HG02588 (cell line): ENCODE measurements around the gene FAM131C.
A peak's percentile ranks its signal among the peaks of the same experiment; 100 is the strongest.

ENCODE experiments used
- ATAC-seq: cut with Tn5 transposase; IDR thresholded peaks from one replicate; pipeline ENCODE4 v1.9.1; 2021; ENCODE audit warnings: mild to moderate bottlenecking, moderate library complexity; ENCODE audit not compliant: unreplicated experiment

The FAM131C gene

DNA sequence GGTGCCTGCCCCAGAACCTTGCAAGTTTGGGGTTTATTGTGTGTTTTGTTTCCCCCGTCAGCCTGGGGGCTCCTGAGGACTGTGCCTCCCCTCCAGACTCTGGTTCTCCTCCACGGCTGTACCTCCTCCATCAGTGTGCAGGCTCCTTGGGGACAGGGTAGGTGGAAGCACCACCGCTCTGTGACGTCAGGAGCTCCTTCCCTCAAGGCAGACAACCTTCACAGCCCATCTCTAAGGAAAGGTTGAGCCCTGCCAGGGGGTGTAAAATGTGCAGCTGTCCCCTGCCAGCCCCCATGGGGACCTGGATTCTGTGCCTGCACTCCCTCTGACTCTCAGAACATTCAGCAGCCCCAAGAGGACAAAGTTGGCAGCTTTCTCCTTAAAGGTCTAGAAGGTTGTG, 55.1 kb downstream of the FAM131C start:
- ATAC-seq = no peak

DNA sequence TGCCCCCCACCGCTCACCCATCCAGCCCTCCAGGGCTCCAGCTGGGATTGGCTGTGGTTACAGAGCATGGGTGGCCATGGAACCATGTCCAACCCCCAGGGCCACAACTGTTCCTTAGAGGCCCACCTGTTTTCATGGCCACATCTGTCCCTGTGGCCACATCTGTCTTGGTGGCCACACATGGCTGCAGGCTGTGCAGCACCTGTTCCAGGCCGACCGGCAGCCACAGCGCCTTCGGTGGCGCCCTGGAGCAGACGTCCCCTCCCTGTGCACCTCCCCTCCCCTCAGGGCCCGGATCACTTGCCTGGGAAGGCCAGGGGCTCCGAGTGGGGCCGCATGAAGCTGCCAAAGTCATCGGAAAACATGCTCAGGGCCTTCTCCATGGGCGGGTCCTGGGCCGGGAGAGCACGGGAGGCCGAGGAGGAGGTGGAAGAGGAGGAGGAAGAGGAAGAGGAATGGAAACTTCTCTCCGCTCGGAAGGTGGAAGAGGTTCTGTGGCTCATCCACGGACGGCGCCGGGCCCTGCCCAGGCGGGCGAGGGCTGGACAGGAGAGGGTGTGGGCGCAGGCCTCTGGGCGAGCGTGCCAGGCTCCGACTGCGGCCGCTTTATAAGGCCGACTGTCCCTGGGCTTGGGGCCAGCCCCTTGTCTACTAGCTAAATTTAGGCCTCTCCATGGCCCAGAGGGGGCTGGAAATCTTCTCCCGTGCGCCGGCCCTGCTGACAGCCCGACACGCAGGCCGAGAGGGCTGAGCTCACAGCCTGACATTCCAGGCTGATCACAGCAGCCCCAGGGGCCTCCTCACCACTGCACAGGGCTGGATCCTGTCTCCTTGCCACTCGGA, 55.8 kb downstream of the FAM131C start, which contains the start of gene HSPB7:
Gene HSPB7 (minus strand): TSS at position 583 of the 843 bp plus-strand sequence. CDS start 80 bp downstream, at position 503.
- no peak for ATAC-seq

DNA sequence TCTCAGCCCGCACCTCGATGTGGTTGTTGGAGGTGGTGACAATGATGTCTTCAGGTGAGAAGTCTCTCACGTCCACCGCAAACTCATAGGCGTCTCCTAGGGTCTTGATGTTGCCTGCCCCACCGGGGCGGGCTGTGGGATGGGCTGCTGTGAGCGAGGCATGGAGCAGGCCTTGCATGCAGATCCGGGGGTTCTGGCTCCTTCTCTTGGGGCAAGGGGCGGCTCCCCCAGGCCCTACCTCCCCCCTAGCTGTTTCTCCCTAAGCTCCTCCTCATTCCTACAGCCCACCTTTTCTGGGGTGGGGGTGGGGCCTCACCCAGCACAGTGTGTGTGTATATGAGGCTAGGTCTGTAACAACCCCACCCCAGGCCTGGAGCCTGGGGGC, 56.4 kb downstream of the FAM131C start:
- ATAC-seq = no peak

DNA sequence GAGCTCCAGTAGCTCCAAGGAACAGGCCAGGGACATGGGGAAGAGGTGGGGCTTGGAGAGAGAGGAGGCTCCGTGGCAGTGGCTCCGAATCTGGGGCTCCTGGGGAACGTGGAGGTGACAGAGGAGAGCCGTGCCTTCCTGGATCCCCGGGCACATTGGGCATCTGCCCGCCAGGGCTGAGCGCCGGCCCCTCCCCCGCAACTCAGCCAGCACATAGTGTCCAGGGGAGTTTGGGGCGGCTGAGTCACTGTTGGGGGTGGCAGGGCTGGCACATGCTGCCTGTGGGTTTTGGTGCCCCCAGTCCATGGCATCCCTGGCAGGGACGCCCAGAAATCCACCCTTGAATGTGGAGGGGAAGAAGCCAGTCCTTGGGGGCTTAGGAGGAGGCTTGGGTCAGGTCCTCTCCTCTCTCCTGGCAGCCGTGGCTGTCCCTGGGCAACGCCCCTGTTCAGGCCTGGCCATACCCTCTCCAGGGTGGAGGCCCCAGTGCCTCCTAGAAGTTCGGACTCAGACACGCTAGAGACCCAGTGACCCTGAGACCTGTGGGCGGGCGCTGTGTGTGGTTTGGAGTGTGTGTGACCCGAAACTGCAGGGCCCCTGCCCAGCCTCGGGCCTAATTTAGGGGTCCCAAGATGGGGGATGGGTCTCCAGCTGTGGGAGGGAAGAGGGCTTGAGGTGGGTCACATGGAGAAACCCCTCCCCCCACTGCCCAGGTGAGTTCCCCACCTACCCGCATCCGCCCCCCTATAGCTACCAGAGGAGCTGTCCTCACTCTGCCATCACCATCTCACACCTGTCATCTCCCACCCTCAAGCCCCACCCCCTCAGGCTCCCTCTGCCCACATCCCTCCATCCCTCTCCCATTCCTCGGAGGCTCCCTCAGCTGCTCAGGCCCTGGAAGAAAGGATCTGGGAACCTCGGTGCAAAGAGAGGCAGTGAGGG, 57.2 kb downstream of the FAM131C start:
- ATAC-seq = no peak

DNA sequence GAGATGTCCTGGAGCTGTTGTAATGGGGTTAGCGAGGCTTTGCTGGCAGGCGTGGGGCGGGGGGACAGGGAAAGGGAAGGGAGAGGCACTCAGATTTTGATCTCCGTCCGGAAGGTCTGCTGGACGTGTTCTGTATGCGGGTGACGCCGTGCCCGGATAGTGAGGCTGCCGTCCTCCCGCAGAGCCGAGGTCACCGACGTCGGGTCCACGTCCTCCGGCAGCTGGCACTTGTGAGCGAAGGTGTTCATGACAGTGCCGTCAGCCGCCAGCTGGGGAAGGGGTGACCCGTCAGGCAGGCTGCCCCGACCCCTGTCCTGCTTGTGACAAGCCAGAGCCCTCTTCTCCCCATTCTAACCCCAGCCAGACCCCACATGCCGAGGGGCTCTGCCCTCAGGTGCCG, 58.0 kb downstream of the FAM131C start:
- no peak for ATAC-seq

DNA sequence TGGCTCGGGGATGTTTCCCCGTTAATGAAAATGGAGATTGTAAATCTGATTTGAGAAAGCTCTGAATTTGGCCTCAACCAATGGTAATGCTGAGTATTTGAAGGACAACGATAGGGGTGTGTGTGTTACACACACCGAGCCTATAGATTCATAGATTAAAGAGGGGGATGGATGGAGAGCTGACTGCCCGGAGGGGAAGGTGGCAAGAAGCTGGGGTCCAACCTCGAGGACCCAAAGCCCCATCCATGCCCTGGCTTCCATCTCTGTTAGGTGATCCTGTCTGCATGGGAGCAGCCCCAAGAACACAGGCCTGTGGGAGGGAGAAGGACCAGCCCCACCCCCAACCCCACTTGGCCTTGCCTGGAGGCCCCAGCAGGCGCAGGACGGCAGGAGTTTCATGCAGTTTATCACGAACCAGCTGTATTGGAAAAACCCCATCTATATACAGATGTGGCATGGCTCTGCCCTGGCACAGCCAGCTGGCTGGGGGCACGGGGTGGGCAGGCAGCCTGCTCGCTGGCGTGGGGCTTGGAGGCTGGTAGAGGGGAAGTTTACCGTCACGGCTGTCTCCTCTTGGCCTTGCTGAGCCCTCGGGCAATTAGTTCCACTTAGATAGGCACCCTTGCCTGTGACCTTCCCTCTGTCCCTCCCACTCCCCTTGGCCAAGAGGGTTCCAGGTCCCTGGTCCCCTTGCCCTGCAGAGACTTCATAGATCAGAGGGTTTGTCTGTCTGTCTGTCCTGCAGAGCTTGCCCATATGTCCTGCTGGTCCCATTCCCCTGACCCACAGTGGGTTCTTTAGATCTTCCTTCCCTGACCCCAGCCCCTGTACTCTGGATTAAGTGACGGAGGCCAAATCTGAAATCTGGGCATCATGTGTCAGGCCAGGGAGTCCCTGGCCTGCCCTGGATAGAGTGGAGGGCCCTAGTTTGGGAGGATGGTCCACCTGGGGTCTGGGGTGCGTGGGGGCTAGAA, 58.7 kb downstream of the FAM131C start:
- ATAC-seq = peak; percentile 35

DNA sequence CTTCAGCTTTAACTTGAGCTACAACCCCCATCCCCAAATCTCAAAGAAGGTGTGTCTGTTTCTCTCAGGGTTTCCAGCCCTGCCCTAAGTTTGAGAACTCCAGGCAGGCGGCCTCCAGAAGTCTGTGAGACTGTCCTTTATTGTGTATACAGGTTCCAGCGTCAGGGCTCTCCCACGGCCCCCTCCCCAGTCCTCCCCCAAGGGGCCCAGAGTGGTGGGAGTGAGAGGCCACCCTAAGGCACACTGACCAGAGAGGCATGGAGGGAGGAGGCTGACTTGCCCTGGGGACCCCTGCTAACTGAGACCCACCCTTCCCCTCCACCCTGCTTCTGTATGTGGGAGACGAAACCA, 59.6 kb downstream of the FAM131C start:
- no peak for ATAC-seq

DNA sequence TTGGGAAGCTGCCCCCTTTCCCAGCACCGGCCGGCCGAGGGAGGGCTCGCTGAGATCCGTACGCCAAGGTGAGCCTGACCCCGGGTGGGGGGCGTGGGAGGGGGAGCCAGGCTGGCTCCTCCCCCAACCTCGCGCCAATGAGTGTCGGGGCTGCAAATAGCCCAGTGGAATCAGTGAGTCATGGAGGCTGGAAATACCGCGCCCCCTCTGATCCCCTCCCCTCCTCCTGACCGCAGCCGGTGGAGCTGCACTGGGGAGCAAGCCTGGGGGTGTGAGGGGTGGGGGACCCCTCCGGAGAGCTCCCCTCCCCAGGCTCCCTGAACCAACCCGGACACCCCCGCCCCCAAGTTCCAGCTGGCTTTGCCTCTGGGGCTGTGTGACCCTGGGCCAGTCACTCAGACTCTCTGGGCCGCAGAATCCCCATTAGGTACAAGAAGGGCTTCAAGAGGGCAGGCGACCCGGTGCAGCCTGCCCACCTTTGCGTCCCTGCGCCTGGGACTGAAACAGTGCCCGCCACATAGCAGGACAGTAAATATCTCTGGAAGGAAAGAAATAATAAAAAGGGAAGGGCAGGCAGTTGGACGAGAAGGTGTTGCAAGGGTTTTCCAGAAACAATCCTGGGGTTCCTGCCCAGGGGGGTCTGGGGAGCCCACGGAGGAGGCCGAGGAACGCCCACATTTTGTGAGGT, 60.1 kb downstream of the FAM131C start:
- ATAC-seq = peak; percentile 29

DNA sequence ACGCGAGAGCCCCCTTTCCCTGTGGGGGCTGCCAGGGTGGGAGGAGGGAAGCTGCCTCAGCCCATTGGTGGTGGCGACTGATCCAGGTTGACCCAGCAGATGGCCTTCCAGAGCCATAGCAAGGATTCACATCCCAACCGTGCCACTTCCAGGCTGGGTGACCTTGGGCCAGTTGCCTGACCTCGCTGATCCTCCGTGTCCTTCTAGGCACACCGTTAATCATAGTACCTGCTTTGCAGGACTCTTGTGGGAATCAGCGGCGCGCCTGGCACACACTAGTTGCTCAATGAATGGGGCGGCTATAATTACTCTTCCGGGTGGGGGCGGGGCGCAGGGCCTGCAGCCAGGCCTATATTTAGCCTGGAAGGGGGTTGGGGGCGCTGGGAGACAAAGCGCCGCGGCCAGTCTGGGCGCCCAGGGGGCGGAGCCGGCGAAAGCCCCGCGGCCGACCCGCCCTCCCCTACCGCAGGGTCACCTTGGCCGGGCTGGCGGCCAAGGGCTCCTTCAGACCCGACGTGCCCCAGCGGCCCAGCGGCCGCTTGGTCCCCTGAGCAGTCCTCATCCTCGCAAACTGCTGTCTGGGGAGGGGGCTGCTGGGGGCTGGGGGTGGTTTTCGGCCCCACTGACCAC, 60.7 kb downstream of the FAM131C start:
- ATAC-seq = peak; percentile 36

DNA sequence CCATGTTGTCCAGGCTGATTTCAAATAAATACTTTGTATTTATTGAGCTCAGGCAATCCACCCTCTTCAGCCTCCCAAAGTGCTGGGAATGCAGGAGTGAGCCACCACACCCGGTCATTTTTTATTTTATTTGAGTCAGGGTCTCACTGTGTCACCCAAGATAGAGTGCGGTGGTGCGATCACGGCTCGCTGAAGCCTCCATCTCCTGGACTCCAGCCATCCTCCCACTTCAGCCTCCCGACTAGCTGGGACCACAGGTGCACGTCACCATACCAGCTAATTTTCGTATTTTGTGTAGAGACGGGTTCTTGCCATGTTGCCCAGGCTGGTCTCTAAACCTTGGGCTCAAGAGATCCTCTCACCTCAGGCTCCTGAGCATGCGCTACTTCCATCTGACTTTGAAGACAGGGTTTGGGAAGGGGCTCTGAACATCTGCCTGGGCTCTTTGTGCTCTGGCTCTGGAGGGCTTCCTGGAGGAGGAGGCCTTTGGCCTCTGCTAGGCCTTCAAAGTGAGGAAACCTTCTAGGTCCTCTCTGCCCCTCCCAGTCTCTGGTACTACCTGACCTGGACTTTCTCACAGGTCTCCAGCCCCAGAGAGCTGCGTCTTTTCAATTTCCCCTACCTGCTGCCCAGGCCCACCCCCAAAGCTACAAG, 61.4 kb downstream of the FAM131C start:
- ATAC-seq = no peak

DNA sequence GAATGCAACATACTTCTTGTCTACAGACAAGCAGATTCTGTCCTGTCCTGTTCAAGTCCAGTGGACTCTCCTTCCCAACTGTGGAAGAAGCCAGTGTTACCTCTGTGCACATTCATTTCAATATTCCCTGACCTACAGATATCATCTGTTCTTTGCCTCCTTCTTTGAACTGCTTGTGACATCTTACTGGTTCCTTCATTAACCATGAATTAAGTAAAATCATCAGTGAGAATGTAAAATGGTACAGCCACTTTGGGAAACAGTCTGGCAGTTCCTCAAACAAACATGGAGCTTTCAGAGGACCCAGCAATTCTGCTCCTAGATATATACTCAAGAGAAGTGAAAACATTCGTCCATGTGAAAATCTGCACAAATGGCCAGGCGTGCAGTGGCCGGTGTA, 62.6 kb downstream of the FAM131C start:
- no peak for ATAC-seq

DNA sequence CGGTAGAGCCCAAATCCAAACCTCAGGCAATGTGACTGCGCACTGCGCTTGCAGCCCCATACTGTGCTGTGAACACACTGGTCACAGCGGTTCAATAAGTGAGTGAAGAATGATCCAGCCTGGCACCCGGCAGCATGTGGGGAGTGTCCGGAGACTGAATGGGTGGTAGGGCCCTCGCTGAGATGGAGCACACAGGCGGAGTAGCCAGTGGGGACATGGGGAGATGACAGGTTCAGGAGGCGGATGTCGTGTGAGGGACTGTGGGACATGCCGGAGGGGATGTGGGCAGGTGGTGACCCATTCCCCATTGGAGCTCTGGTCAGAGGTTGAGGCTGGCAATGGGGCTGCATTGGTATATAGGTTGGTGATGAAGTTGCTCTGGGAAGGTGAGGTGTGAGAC, 63.8 kb downstream of the FAM131C start:
- ATAC-seq = no peak

DNA sequence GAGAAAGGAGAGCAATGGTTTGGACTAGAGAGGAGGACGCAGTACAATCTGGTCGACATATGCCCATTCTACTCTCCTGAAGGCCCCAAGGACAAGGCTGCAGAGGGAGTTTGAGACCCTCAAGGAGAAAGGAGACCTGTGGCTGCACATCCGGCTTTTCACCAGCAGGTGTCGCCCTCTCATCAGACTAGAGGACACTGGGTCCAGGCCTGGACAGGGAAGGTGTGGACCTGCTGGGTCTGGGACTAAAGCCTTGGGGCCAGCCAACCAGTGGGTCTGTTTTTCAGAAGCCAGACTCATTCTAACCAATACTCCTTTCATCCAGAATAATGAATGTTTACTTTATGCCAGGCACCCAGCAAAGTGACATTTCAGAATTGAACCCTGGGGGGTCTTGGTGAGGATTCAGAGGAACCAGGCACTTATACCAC, 64.4 kb downstream of the FAM131C start:
- no peak for ATAC-seq
